RWPE1 (cell line): Measurements from ENCODE around the gene POLR2B.

Source experiments
- CTCF ChIA-PET: fragments of 350-600 bp; sonication (Branson Sonifier 250); formaldehyde crosslinking; extraction: SDS; loops from one replicate; lab custom pipeline; 2021; lab: Yijun Ruan, JAX
- POLR2A ChIA-PET: fragments of 400-600 bp; formaldehyde crosslinking; extraction: SDS; loops from one replicate; lab custom pipeline; 2020; ENCODE audit warnings: antibody characterized with exemption; ENCODE audit not compliant: low non-redundant PET; lab: Yijun Ruan, JAX
- DNase-seq: peaks from one replicate; pipeline ENCODE4 v3.0.0; 2012; ENCODE audit warnings: low spot score
- H3K27ac ChIP-seq: fragments of 450-650 bp; 2 replicates; pipeline ENCODE4 v1.5.1; 2017
- CTCF ChIP-seq: fragments of 450-650 bp; conservative IDR thresholded peaks from 2 replicates; pipeline ENCODE4 v1.5.1; 2017; ENCODE audit warnings: low read depth, mild to moderate bottlenecking

Gene POLR2B

GRCh38 chr4:56941403-56941802, 37.3 kb upstream of the POLR2B start:
- H3K27ac ChIP-seq = no peak overlapping the region
- CTCF ChIA-PET = interaction anchor here (1.1 kb wide), 1 partner anchor 19 kb away, joined by 3 read pairs; no protein-coding TSS in a partner anchor
- POLR2A ChIA-PET = no interaction called here
- DNase-seq = no peak
- no peak for TF ChIP-seq CTCF

- no peak overlapping the region for H3K27ac ChIP-seq
- TF ChIP-seq CTCF = no peak
- ChIA-PET CTCF (interaction anchor here (0.7 kb wide), 1 partner anchor 51 kb away, joined by 6 read pairs; no protein-coding TSS in a partner anchor), POLR2A (no interaction called here)
- no peak for DNase-seq
These were observed 24.8 kb upstream of the POLR2B start for GRCh38 chr4:56953680-56954520.

GRCh38 chr4:56958111-56958517, 20.6 kb upstream of the POLR2B start:
- H3K27ac ChIP-seq = peak overlapping the region; percentile 70
- CTCF ChIA-PET = no interaction called here
- DNase-seq = peak; percentile 75
- POLR2A ChIA-PET = no interaction called here
- no peak for TF ChIP-seq CTCF

- DNase-seq = no peak
- H3K27ac ChIP-seq = no peak overlapping the region
- ChIA-PET CTCF (interaction anchor here (0.5 kb wide), 1 partner anchor 91 kb away, joined by 3 read pairs; no protein-coding TSS in a partner anchor), POLR2A (no interaction called here)
- TF ChIP-seq CTCF = no peak
These were observed 19.6 kb upstream of the POLR2B start for GRCh38 chr4:56959100-56959499.

- no peak for DNase-seq
- H3K27ac ChIP-seq = no peak overlapping the region
- ChIA-PET POLR2A (no interaction called here), CTCF (interaction anchor here (0.6 to 1.4 kb wide), 2 partner anchors 20 to 514 kb away, joined by 3 read pairs; no protein-coding TSS in a partner anchor)
- TF ChIP-seq CTCF = no peak
These were observed 17.6 kb upstream of the POLR2B start for GRCh38 chr4:56961107-56961500.

- H3K27ac ChIP-seq = no peak overlapping the region
- CTCF ChIA-PET = no interaction called here
- POLR2A ChIA-PET = no interaction called here
- DNase-seq = no peak
- TF ChIP-seq CTCF = no peak
These were observed 7.3 kb upstream of the POLR2B start for GRCh38 chr4:56971383-56971782.
